Lower leg skin (tissue), 3 donors: ENCODE measurements around the gene FAM81B.

Experiments used
- CTCF ChIP-seq, 3 donors: fragments of 450-650 bp; IDR thresholded peaks; one replicate each; pipeline ENCODE4 v1.5.1; 2016; ENCODE audit warnings: antibody characterized with exemption in 3 of 3, mild to moderate bottlenecking in 3 of 3, moderate library complexity in 2 of 3
- POLR2A ChIP-seq, 2 donors: fragments of 450-650 bp; IDR thresholded peaks; one replicate each; pipeline ENCODE4 v1.6.1; 2016 to 2017; ENCODE audit warnings: antibody characterized with exemption in 2 of 2, mild to moderate bottlenecking in 1 of 2, moderate library complexity in 1 of 2

GRCh38 chr5:95424016-95424415 lies 32.9 kb downstream of the FAM81B start:
- TF ChIP-seq POLR2A (IDR thresholded peaks at IDR 0.05) = no peak
- no peak for TF ChIP-seq CTCF (IDR thresholded peaks at IDR 0.05)
